Measurements from ENCODE around the gene UBE3D.

DNA sequence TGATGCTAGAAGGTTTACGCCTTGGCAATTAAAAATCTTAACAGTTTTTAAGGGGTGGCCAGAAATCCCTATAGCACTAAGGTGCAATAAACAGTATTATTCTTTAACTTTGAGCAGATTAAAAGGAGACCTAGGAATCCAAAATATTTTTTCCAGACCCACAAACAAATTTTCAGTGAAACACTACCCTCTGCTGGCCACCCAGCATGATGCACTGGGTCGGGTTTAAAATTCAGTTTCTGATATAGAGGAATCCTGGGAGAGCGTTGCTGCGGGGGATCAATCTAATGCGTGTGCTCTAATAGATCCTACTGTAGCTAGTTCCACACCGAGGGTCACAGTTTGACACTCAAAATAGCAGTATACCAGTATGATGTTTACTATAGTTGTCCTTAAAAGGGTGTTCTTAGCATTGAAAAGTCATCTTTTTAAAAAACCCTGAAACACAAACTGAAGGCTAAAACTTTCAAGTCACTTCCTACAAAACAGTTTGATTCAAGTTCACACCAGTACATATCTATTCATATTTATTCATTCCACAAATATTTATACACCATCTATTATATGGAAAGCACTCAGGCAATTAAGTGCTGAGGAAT lies 10.2 kb downstream of the UBE3D start:
- TF ChIP-seq, protein P1, sequence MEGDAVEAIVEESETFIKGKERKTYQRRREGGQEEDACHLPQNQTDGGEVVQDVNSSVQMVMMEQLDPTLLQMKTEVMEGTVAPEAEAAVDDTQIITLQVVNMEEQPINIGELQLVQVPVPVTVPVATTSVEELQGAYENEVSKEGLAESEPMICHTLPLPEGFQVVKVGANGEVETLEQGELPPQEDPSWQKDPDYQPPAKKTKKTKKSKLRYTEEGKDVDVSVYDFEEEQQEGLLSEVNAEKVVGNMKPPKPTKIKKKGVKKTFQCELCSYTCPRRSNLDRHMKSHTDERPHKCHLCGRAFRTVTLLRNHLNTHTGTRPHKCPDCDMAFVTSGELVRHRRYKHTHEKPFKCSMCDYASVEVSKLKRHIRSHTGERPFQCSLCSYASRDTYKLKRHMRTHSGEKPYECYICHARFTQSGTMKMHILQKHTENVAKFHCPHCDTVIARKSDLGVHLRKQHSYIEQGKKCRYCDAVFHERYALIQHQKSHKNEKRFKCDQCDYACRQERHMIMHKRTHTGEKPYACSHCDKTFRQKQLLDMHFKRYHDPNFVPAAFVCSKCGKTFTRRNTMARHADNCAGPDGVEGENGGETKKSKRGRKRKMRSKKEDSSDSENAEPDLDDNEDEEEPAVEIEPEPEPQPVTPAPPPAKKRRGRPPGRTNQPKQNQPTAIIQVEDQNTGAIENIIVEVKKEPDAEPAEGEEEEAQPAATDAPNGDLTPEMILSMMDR (conservative IDR thresholded peaks at IDR 0.05; ENCODE audit: low read depth, low read length) = peak; percentile 87
- no peak for TF ChIP-seq EZH2 (IDR thresholded peaks at IDR 0.05; ENCODE audit: borderline replicate concordance, low read depth, low read length, poor library complexity, severe bottlenecking)
